Stimulated activated CD4-positive, alpha-beta T cell treated with anti-CD3 and anti-CD28 coated beads, Interleukin-15, amount 100 ng/mL, for 24 hours (primary cell): ENCODE measurements around the gene SHROOM2.

Experiments used
- DNase-seq: peaks from one replicate; pipeline ENCODE4 v3.0.0-alpha.2; 2020

The SHROOM2 gene

GRCh38 chrX:9903146-9903545 lies 116.9 kb downstream of the SHROOM2 start:
- DNase-seq = no peak

DNA sequence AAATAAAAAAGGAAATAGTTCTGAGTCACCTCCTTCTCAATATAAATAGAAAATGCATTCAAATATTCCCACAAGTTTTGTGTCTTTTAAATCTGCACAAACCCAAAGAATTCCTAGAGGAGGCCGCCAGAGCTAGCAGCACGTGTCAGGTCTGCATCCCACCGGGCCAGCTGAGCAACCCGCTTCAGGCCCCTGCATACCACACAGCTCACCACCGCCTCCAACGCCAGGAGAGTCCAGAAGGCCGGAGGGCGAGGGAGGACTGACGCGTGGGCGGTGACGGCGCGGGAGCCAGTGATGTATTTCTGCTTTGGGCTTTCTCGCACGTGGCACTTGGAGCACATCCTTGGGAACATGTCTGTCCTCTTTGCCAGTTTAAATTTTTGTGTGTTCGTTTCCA lies 119.1 kb downstream of the SHROOM2 start:
- no peak for DNase-seq

- DNase-seq = no peak
Measured at GRCh38 chrX:9905721-9906120, 119.5 kb downstream of the SHROOM2 start.

DNA sequence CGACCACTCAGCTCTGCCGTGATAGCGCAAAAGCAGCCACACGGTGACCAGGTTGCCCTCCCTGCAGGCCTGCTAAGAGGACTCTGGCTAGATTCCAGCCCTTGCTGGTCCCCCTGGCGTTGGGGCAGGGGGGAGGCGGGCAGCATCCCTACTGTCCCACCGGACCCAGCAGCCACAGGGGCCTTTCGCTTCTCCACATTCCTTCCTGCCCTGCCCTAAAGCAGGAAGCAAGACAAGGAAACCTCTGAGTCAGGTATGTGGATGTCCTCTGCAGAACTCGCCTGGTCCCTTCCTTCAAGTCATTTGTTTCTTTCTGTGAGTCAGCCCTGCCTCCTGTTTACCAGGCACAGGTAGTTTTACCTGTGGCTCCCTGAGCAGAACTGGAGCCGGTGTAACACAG lies 120.7 kb downstream of the SHROOM2 start:
- DNase-seq = no peak

DNA sequence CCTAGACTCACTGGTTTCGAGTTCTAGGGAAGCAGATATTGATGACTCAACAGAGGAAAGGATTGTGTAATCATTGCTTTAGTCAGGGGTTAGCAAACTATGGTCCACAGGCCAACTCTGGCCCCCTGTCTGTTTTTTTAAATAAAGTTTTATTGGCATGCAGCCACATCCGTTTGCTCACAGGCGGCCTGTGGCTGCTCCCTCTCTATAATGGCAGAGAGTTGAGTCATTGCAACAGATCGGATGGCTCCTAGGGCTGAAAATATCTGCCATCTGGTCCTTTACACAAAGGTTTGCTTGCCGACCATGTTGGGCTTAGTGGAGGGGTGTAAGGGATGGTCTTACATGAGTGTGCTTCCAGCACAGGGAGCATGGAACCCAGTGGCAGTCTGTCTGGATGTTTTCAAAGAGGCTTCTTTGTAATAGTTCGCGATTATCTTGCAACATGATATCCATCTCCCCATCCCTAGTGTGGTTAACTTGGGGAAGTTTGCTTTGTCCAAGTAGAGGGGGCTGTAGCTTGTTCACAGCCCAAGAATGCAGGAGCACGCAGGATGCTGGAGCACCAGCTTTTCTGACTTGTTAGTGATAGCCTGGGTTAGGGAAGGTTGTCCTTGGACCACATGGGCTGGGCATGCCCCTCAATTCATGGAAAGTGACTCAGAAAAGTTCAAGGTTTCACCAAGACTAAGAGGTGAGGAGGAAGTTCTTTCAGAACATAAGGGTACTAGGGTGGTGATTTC lies 121.6 kb downstream of the SHROOM2 start:
- no peak for DNase-seq

DNA sequence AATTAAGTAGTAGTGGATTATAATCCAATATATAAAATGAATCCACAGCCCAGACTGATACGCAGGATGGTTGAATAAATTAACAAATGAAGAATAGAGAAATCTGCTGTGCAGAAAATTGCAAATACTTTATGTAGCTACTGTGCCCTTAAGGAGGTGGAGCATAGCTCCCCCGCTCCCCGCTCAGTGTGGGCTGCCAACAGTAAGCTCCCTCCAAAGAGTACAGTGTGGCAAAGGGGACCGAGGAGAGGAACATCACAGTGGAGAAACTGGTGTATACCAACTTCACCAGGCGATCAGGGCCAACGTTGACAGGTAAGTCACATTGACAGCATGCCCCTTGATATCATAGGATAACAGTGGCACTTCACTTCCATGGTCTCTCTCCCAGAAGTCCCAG lies 123.0 kb downstream of the SHROOM2 start:
- DNase-seq = no peak

- no peak for DNase-seq
Measured at GRCh38 chrX:9911487-9911886, 125.3 kb downstream of the SHROOM2 start.

DNA sequence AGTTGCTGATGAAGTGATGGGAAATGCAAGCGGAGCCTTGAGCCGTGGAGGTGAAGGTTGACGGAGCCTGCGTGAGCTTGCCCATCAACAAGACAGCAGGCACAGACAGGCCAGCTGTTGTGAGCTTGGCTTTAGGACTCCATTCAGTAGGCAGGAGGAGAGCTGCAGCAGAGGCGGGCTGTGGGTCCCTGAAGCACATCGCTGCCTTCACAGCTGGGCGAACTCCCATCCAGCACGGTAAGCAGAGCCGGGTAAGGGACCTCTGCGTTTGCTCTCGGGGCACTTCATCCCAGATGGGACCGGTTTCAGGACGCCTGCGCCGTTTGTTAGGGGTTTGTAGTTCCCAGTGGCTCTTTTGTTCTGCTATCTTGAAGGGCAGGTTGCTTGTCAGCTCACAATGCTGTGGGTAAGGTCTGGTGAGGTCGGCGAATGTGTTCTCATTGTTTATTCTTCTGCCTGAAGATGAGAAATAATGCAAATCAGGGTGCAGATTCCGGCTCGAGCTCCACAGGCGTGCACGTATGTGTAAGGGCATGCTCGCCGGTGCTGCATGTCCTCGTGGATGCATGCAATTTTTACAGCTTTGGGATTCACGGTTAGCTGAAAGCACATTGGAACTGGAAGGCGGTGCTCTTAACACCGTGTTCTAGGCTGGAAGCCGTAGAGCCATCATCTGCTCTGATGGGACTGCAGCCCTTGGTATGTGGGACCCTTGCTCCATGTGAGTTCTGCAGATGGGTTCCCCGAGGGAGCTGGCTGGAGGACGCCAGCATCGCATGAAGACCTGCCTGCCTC lies 126.3 kb downstream of the SHROOM2 start:
- DNase-seq = no peak

- no peak for DNase-seq
Measured at GRCh38 chrX:9913146-9913433, 126.9 kb downstream of the SHROOM2 start.

DNA sequence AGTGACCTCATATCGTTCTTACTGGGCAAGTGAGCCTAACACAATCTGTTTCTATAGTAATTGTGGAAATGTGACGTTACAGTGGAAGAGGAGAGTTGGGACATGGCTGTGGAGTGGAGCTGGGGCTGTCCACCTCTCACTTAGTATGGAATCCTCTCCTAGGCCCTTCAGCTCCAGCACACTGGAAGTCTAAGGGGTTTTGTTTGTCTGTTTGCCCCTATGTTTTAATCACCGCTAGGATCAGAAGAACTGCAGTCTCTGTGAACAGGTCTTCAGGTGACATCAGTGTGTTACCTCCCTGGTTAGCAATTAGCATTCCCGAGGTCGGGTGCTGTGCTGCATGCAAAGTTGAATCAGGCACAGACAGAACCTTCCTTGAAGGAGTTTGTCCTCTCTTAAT lies 131.6 kb downstream of the SHROOM2 start:
- no peak for DNase-seq

DNA sequence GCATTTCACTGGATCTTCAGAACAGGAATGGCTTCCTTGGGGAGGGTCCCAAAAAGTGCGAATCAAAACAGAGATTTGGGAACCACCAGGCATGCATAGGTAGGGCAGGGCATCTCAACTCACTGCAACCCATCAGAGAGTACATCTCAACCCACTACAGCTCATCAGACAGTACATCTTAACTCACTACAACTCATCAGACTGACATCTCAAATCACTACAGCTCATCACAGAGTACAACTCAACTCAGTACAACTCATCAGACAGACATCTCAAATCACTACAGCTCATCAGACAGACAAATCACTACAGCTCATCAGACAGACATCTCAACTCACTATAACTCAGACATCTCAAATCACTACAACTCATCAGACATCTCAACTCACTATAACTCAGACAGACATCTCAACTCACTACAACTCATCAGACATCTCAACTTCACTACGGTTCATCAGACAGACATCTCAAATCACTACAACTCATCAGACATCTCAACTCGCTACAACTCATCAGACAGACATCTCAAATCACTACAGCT lies 133.5 kb downstream of the SHROOM2 start:
- no peak for DNase-seq

DNA sequence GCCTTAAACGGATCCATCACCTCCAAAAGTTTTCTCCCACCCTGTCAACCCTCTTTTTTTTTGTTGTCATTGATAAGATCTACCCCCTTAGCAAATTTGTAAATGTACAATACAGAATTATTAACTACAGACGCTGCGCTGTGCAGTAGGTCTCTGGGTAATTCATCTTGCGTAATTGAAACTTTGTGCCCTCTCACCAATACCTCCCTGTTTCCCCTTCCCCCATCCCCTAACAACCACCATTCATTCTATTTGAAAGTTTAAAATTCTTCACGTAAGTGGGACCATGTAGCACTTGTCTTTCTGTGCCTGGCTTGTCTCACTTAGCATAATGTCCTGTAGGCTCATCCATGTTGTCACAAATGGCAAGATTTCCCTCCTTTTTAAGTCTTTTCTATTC lies 135.2 kb downstream of the SHROOM2 start:
- no peak for DNase-seq

DNA sequence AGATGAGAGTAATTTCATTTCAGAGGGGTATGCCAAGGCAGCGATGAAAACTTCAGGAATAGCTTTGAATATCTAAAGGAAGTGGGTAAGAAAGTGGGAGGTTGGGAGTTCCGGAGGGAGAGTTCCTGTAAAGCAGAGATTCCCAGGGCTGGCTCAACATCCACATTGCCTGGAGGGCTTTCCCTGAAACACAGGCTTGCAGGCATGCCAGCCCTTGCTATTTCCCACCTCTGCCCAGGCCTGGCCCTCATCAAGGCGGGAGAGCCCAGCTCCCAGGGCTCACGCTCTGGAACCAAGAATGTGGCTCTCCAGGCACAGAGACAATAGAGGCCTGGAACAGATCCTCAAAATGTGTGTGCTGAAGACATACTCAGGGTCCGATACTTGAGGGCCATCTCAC lies 137.1 kb downstream of the SHROOM2 start:
- no peak for DNase-seq

- no peak for DNase-seq
Measured at GRCh38 chrX:9926002-9926401, 139.8 kb downstream of the SHROOM2 start.

DNA sequence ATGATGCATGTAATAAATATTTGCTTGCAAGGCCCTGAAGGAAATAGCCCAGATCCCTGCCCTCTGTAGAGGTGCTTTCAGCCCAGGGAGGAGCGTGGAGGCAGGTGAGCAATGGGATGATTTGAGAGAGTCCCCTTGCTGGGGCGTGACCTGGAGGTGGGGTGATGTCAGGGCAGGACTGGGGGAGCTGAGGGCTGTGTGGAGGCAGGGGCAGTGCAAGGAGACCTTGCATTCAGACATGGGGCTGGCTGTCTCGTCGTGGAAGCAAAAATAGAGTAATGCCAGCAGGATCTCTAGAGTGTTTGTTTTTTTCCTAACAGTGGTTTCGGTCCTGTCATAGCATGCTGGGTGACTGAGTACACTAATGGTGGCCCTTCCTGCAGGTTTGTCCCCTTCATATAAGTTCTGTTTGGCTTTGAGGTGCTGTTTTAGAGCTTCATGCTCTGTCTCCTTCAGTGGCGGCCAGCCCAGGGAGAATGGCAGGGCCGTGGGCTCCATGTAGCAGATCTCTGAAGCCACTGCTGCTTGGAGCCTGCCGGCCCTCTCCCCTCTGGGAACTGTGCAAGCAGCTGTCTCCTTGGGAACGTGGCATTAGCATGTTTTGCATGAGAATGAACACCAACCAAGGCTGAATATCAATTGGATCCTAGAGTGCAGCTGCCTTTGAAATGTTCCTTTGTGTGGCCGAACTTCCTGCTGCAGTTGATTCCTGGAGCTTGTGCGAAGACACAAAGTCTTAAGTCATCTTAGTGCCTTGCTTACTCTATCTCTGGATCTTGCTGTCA lies 141.7 kb downstream of the SHROOM2 start:
- no peak for DNase-seq

DNA sequence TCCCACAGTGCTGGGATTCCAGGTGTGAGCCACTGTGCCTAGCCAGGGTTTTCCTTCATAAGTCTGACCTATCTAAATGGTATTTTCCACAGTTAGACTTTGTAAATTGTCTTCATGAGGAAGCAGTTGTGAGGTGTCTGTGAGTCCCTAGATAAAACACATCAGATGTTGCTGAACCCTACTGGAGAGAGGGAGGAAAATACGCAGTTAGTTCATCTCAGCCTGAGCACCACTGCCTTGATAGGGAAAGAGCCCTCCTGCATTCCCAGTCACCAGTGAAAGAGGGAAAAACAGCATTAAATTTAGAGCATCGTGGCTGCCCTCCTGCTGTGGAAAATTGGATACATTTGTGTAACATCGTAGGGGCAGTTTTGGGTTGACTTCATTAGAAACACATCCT lies 149.2 kb downstream of the SHROOM2 start:
- DNase-seq = no peak

DNA sequence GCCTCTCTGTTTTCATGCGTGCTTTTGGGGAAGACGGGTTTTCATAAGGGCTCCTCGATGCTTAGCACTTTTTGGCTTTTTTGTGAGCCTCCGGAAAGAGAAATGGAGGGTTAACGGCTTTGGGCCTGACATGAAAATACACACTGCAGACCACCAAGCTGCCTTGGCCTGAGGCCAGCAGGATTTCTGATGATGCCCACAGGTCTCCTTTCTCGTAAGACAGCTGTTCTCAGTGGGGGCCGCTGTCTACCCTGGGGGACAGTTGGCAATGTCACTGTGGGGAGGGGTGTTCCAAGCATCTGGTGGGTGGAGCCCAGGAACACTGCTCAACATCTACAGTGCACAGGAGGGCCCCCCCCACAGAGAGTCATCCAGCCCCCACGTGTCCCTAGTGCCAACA lies 151.5 kb downstream of the SHROOM2 start:
- no peak for DNase-seq

GRCh38 chrX:9938516-9938915 lies 152.3 kb downstream of the SHROOM2 start:
- no peak for DNase-seq

- DNase-seq = peak; percentile 3
Measured at GRCh38 chrX:9940421-9940820, 154.2 kb downstream of the SHROOM2 start.

DNA sequence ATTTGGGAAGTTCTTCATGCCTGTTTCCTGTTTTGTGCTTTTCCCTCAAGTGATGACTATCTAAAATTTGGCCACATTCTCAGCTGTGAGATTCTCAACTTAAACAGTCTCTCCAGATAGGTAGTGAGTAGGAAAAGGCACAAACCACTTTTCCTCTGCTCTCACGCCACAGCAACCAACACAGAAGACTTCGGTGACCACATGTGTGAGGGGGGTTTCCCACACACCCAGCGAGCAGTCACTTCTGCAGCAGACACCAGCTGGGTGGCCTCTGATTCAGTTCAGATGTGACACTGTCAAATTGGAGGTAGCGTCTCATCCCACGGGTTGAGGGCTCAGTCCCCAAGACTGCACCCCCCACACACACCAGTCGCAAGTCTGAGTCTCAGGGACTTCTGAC lies 155.9 kb downstream of the SHROOM2 start:
- peak; percentile 83 for DNase-seq

- DNase-seq = no peak
Measured at GRCh38 chrX:9943420-9943819, 157.2 kb downstream of the SHROOM2 start.

DNA sequence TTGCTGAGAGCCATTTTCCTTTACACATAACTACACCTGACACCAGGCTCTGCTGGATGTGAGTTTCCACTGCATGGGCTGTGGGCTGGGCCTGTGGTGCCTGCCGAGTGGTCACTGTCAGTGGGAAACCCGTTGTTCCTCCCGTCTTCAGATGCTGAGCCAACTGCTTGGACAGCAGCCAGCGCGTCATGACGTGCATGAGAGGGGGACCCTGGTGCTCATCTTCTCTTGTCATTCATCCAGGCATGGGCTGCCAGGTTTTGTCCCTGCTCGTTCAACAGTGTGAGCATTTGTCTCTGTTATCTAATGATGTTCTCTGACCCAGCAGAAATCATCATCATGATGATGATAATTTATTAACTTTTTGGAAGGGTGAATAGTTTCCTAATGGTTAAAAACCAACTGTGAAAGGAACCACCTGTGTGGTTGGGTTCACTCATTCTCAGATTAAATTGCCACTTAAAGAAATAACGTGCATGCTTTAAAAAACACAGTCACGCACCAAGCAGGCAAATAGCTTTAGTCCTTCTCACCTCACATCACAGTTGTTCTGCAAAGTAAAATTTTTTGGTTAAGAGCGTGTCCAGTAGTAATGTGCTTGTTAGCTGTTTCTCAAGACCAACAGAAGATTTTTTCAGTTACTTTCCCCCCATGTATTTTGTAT lies 161.0 kb downstream of the SHROOM2 start:
- DNase-seq = no peak

DNA sequence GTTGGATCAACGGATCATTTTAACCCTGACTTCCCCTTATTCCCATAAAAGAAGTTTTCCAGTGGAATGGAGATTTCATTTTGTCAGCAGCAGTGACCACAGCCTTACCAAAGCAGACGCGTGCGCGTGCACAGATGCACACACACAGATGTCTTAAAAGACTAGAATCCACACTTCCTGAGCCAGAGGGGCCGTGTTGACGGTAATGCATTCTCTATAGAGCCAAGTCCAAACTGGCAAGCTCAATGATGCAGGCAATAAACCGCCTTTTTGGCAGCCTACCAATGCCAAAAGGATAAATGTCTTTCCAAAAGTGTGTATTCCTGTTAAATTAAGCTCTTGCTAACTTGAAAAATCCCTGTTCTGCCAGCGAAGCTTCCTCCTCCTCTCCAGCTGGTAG lies 162.2 kb downstream of the SHROOM2 start:
- DNase-seq = no peak
